NCI-H1092 (cell line): Measurements from ENCODE around the gene BMP8A.
"Not testable (repeated sequence)": the region's sequence is repeated elsewhere in the genome, so short reads cannot be mapped to it uniquely, and the experiment has no call there.

Experiments
- DNase-seq: peaks from one replicate; lab custom pipeline; 2025; lab: John Stamatoyannopoulos, UW

Gene BMP8A

GRCh38 chr1:39527190-39527579, 35.7 kb downstream of the BMP8A start:
- DNase-seq: not testable (repeated sequence)

- no peak for DNase-seq
Measured at GRCh38 chr1:39528082-39528481, 36.6 kb downstream of the BMP8A start.

- DNase-seq: no peak
Measured at GRCh38 chr1:39529901-39530535, 38.6 kb downstream of the BMP8A start.

GRCh38 chr1:39531526-39531925, 40.1 kb downstream of the BMP8A start:
- DNase-seq: no peak

- no peak for DNase-seq
Measured at GRCh38 chr1:39533442-39533841, 42.0 kb downstream of the BMP8A start.

GRCh38 chr1:39538531-39539251, 47.3 kb downstream of the BMP8A start:
- no peak for DNase-seq

GRCh38 chr1:39539252-39539790, 47.9 kb downstream of the BMP8A start:
- DNase-seq: no peak

- no peak for DNase-seq
Measured at GRCh38 chr1:39540504-39541031, 49.1 kb downstream of the BMP8A start.

GRCh38 chr1:39542924-39543323, 51.5 kb downstream of the BMP8A start:
- no peak for DNase-seq

- DNase-seq: no peak
Measured at GRCh38 chr1:39544327-39544726, 52.9 kb downstream of the BMP8A start.

GRCh38 chr1:39545531-39545930, 54.1 kb downstream of the BMP8A start:
- DNase-seq: no peak

GRCh38 chr1:39554277-39554676, 62.8 kb downstream of the BMP8A start:
- no peak for DNase-seq

GRCh38 chr1:39561279-39561678, 69.8 kb downstream of the BMP8A start:
- DNase-seq: no peak

- DNase-seq: no peak
Measured at GRCh38 chr1:39562886-39563285, 71.5 kb downstream of the BMP8A start.

- DNase-seq: no peak
Measured at GRCh38 chr1:39563669-39564068, 72.2 kb downstream of the BMP8A start.

- no peak for DNase-seq
Measured at GRCh38 chr1:39564340-39564739, 72.9 kb downstream of the BMP8A start.

GRCh38 chr1:39564941-39565340, 73.5 kb downstream of the BMP8A start:
- DNase-seq: no peak

GRCh38 chr1:39566441-39567137, 75.2 kb downstream of the BMP8A start:
- no peak for DNase-seq

GRCh38 chr1:39567302-39567701, 75.9 kb downstream of the BMP8A start:
- no peak for DNase-seq

GRCh38 chr1:39568208-39568607, 76.8 kb downstream of the BMP8A start:
- DNase-seq: no peak

GRCh38 chr1:39569034-39569433, 77.6 kb downstream of the BMP8A start:
- no peak for DNase-seq

GRCh38 chr1:39570477-39571177, 79.2 kb downstream of the BMP8A start:
- no peak for DNase-seq
